CD8-positive, alpha-beta memory T cell (primary cell): ENCODE results near the gene SGMS1. TPM values are rescaled to one million over a fixed set of nuclear protein-coding genes. Genes with fewer than 3 reads are reported as not detected.

Source experiments
- CTCF ChIA-PET: fragments of 350-600 bp; sonication (Branson Sonifier 250); formaldehyde crosslinking; loops from one replicate; lab custom pipeline; 2021; ENCODE audit warnings: antibody characterized with exemption; lab: Charles Lee
- POLR2A ChIA-PET: fragments of 350-600 bp; sonication (Branson Sonifier 250); formaldehyde crosslinking; loops from one replicate; lab custom pipeline; 2021; ENCODE audit warnings: antibody characterized with exemption; lab: Charles Lee
- DNase-seq, 5 donors: peaks; one replicate each; pipeline versions ENCODE4 v3.0.0 to v3.0.0-alpha.2; 2020 to 2022; ENCODE audit warnings: mixed read lengths in 1 of 5
- H3K27ac ChIP-seq: one replicate; pipeline ENCODE4 v1.7.0; 2013; ENCODE audit warnings: low read depth, mild to moderate bottlenecking, low read length, moderate library complexity
- H3K27me3 ChIP-seq: 2 replicates; pipeline ENCODE4 v1.7.0; 2013; ENCODE audit warnings: low read length, mild to moderate bottlenecking; ENCODE audit not compliant: insufficient read depth, poor library complexity, severe bottlenecking
- H3K36me3 ChIP-seq: 2 replicates; pipeline ENCODE4 v1.7.0; 2013; ENCODE audit warnings: mild to moderate bottlenecking, low read length, moderate library complexity; ENCODE audit not compliant: insufficient read depth
- H3K4me1 ChIP-seq: 2 replicates; pipeline ENCODE4 v1.7.0; 2013; ENCODE audit warnings: mild to moderate bottlenecking, low read length, moderate library complexity; ENCODE audit not compliant: insufficient read depth
- H3K4me3 ChIP-seq: 2 replicates; pipeline ENCODE4 v1.7.0; 2013; ENCODE audit warnings: mild to moderate bottlenecking, low read length
- H3K9me3 ChIP-seq: 2 replicates; pipeline ENCODE4 v1.7.0; 2013; ENCODE audit warnings: mild to moderate bottlenecking, low read length
- H3K27ac Mint-ChIP-seq, 8 donors: one replicate each; pipeline ENCODE4 v1.8.0; 2020 to 2021; ENCODE audit warnings: mixed read lengths in 8 of 8, mild to moderate bottlenecking in 6 of 8, inconsistent platforms in 3 of 8, moderate library complexity in 3 of 8
- H3K27me3 Mint-ChIP-seq, 2 donors: one replicate each; pipeline ENCODE4 v1.8.0; 2020 to 2021; ENCODE audit warnings: mixed read lengths in 2 of 2, mild to moderate bottlenecking in 1 of 2, moderate library complexity in 1 of 2
- H3K36me3 Mint-ChIP-seq, 3 donors: one replicate each; pipeline ENCODE4 v1.8.0; 2020 to 2021; ENCODE audit warnings: mixed read lengths in 3 of 3, inconsistent platforms in 1 of 3, mild to moderate bottlenecking in 1 of 3
- H3K4me1 Mint-ChIP-seq, 3 donors: one replicate each; pipeline ENCODE4 v1.8.0; 2020 to 2021; ENCODE audit warnings: mixed read lengths in 3 of 3, inconsistent platforms in 1 of 3, mild to moderate bottlenecking in 1 of 3
- H3K4me3 Mint-ChIP-seq, 7 donors: one replicate each; pipeline ENCODE4 v1.8.0; 2020 to 2021; ENCODE audit warnings: mixed read lengths in 7 of 7, mild to moderate bottlenecking in 6 of 7, moderate library complexity in 4 of 7, inconsistent platforms in 2 of 7
- H3K9me3 Mint-ChIP-seq, 5 donors: one replicate each; pipeline ENCODE4 v1.8.0; 2020 to 2022; ENCODE audit warnings: mixed read lengths in 5 of 5, mild to moderate bottlenecking in 3 of 5, moderate library complexity in 2 of 5, inconsistent platforms in 1 of 5
- polyA plus RNA-seq: library from polyadenylated mRNA; unstranded; fragments of 300-500 nt; fragmentation: Illumina TruSeq; gene quantifications from one replicate; pipeline ENCODE4 v1.2.3, GENCODE V29; 2021
- total RNA-seq, 2 experiments: library from RNA; stranded (reverse); gene quantifications; one replicate each; pipeline ENCODE4 v1.2.3, GENCODE V29; 2021

Gene SGMS1
- total and polyA plus RNA-seq, 3 experiments from 2014 or later = 11.3 to 14.5 (median 13.5) TPM

- Histone ChIP-seq H3K27ac (no peak overlapping the region), H3K27me3 (no peaks in the 10 kb centered on the region), H3K4me1 (peaks cover 50% of the 10 kb centered on the region), H3K4me3 (no peak overlapping the region), H3K36me3 (no peaks in the 10 kb centered on the region), H3K9me3 (no peaks in the 10 kb centered on the region)
- ChIA-PET POLR2A (no interaction called here), CTCF (no interaction called here)
- H3K27ac Mint-ChIP-seq = peak overlapping the region in 6 of 8 donors; percentile 58 to 100 (median 69)
- H3K4me3 Mint-ChIP-seq = peak overlapping the region in 4 of 7 donors; percentile 21 to 73 (median 31)
- no peaks in the 10 kb centered on the region for H3K9me3 Mint-ChIP-seq
- DNase-seq = no peak
- peaks cover 0 to under 1% of the 10 kb centered on the region in 2 donors for H3K27me3 Mint-ChIP-seq
- H3K36me3 Mint-ChIP-seq = peaks cover 0 to 14% (median 0%) of the 10 kb centered on the region in 3 donors
- H3K4me1 Mint-ChIP-seq = peaks cover 53 to 70% (median 68%) of the 10 kb centered on the region in 3 donors
Measured at GRCh38 chr10:50619166-50619565, 4.6 kb downstream of the SGMS1 start.

GRCh38 chr10:50618624-50619023 is 5.1 kb downstream of the SGMS1 start:
- Mint-ChIP-seq H3K27me3 (no peaks in the 10 kb centered on the region), H3K4me1 (peaks cover 55 to 75% (median 73%) of the 10 kb centered on the region in 3 donors), H3K27ac (peak overlapping the region in 4 of 8 donors; percentile 67 to 100 (median 76)), H3K9me3 (no peaks in the 10 kb centered on the region), H3K4me3 (peak overlapping the region in 2 of 7 donors; percentile 21 to 73), H3K36me3 (peaks cover 0 to 11% (median 0%) of the 10 kb centered on the region in 3 donors)
- Histone ChIP-seq H3K27me3 (no peaks in the 10 kb centered on the region), H3K36me3 (no peaks in the 10 kb centered on the region), H3K4me1 (peaks cover 56% of the 10 kb centered on the region), H3K27ac (no peak overlapping the region), H3K4me3 (no peak overlapping the region), H3K9me3 (no peaks in the 10 kb centered on the region)
- ChIA-PET POLR2A (no interaction called here), CTCF (no interaction called here)
- DNase-seq = no peak

- CTCF ChIA-PET = interaction anchor here (1.4 kb wide), 1 partner anchor 11 kb away, joined by 3 read pairs; no protein-coding TSS in a partner anchor
- no peaks in the 10 kb centered on the region for H3K27me3 Mint-ChIP-seq
- no peak overlapping the region for H3K27ac ChIP-seq
- peaks cover 46% of the 10 kb centered on the region for H3K4me1 ChIP-seq
- H3K36me3 ChIP-seq = no peaks in the 10 kb centered on the region
- no peaks in the 10 kb centered on the region for H3K9me3 ChIP-seq
- H3K4me3 Mint-ChIP-seq = no peak overlapping the region
- no peaks in the 10 kb centered on the region for H3K9me3 Mint-ChIP-seq
- peak overlapping the region in 1 of 8 donors; percentile 16 for H3K27ac Mint-ChIP-seq
- peaks cover 0 to 4% (median 2%) of the 10 kb centered on the region in 3 donors for H3K36me3 Mint-ChIP-seq
- POLR2A ChIA-PET = no interaction called here
- H3K4me1 Mint-ChIP-seq = peaks cover 55 to 89% (median 72%) of the 10 kb centered on the region in 3 donors
- H3K27me3 ChIP-seq = no peaks in the 10 kb centered on the region
- H3K4me3 ChIP-seq = no peak overlapping the region
- DNase-seq = no peak
Measured at GRCh38 chr10:50615658-50616057, 8.1 kb downstream of the SGMS1 start.

- no peak for DNase-seq
- peaks cover 35% of the 10 kb centered on the region for H3K4me1 ChIP-seq
Measured at GRCh38 chr10:50614444-50615137, 9.2 kb downstream of the SGMS1 start.

GRCh38 chr10:50613726-50614443 is 9.9 kb downstream of the SGMS1 start:
- no peaks in the 10 kb centered on the region for H3K9me3 Mint-ChIP-seq
- H3K27me3 Mint-ChIP-seq = no peaks in the 10 kb centered on the region
- DNase-seq = no peak
- POLR2A ChIA-PET = interaction anchor here (1.3 kb wide), 1 partner anchor 9 kb away, joined by 3 read pairs; no protein-coding TSS in a partner anchor
- H3K27ac ChIP-seq = no peak overlapping the region
- H3K27me3 ChIP-seq = no peaks in the 10 kb centered on the region
- peak overlapping the region in 3 of 8 donors; percentile 12 to 47 (median 41) for H3K27ac Mint-ChIP-seq
- H3K4me3 Mint-ChIP-seq = no peak overlapping the region
- CTCF ChIA-PET = interaction anchor here (1.2 to 2.5 kb wide), 3 partner anchors 8 to 33 kb away, joined by 3 to 13 read pairs (median 4); no protein-coding TSS in a partner anchor
- no peaks in the 10 kb centered on the region for H3K36me3 ChIP-seq
- H3K36me3 Mint-ChIP-seq = peaks cover 0 to 6% (median 2%) of the 10 kb centered on the region in 3 donors
- H3K4me1 Mint-ChIP-seq = peaks cover 39 to 81% (median 64%) of the 10 kb centered on the region in 3 donors
- no peaks in the 10 kb centered on the region for H3K9me3 ChIP-seq
- H3K4me3 ChIP-seq = no peak overlapping the region
- peaks cover 28% of the 10 kb centered on the region for H3K4me1 ChIP-seq

More at GRCh38 chr10:50614444-50615137, 9.2 kb downstream of the SGMS1 start:
- H3K27ac ChIP-seq = no peak overlapping the region
- POLR2A ChIA-PET = interaction anchor here (1.3 kb wide), 1 partner anchor 9 kb away, joined by 3 read pairs; no protein-coding TSS in a partner anchor
- Mint-ChIP-seq H3K4me1 (peaks cover 46 to 87% (median 70%) of the 10 kb centered on the region in 3 donors), H3K9me3 (no peaks in the 10 kb centered on the region), H3K4me3 (no peak overlapping the region), H3K36me3 (peaks cover 0 to 6% (median 2%) of the 10 kb centered on the region in 3 donors), H3K27me3 (no peaks in the 10 kb centered on the region), H3K27ac (peak overlapping the region in 3 of 8 donors; percentile 6 to 41 (median 12))
- no peaks in the 10 kb centered on the region for H3K9me3 ChIP-seq
- H3K27me3 ChIP-seq = no peaks in the 10 kb centered on the region
- no peak overlapping the region for H3K4me3 ChIP-seq
- CTCF ChIA-PET = interaction anchor here (1.2 kb wide), 1 partner anchor 22 kb away, joined by 4 read pairs; no protein-coding TSS in a partner anchor
- no peaks in the 10 kb centered on the region for H3K36me3 ChIP-seq

GRCh38 chr10:50613150-50613549 is 10.6 kb downstream of the SGMS1 start:
- POLR2A ChIA-PET = interaction anchor here (1.3 kb wide), 1 partner anchor 8 kb away, joined by 3 read pairs; no protein-coding TSS in a partner anchor

GRCh38 chr10:50610368-50610767 is 13.4 kb downstream of the SGMS1 start:
- H3K36me3 Mint-ChIP-seq = peaks cover 0 to 6% (median 3%) of the 10 kb centered on the region in 3 donors
- Histone ChIP-seq H3K27ac (no peak overlapping the region), H3K4me1 (peaks cover 37% of the 10 kb centered on the region), H3K36me3 (no peaks in the 10 kb centered on the region), H3K9me3 (no peaks in the 10 kb centered on the region), H3K27me3 (no peaks in the 10 kb centered on the region), H3K4me3 (no peak overlapping the region)
- no peak overlapping the region for H3K4me3 Mint-ChIP-seq
- no peaks in the 10 kb centered on the region for H3K27me3 Mint-ChIP-seq
- no peak for DNase-seq
- ChIA-PET POLR2A (no interaction called here), CTCF (no interaction called here)
- H3K4me1 Mint-ChIP-seq = peaks cover 54 to 89% (median 75%) of the 10 kb centered on the region in 3 donors
- peak overlapping the region in 1 of 8 donors; percentile 36 for H3K27ac Mint-ChIP-seq
- no peaks in the 10 kb centered on the region for H3K9me3 Mint-ChIP-seq

More at GRCh38 chr10:50613150-50613549, 10.6 kb downstream of the SGMS1 start:
- peak overlapping the region in 2 of 8 donors; percentile 6 to 60 for H3K27ac Mint-ChIP-seq
- H3K27me3 Mint-ChIP-seq = no peaks in the 10 kb centered on the region
- H3K4me1 ChIP-seq = peaks cover 21% of the 10 kb centered on the region
- no peak for DNase-seq
- H3K27ac ChIP-seq = no peak overlapping the region
- H3K9me3 ChIP-seq = no peaks in the 10 kb centered on the region
- no peaks in the 10 kb centered on the region for H3K36me3 ChIP-seq
- peaks cover 0 to 6% (median 2%) of the 10 kb centered on the region in 3 donors for H3K36me3 Mint-ChIP-seq
- no peak overlapping the region for H3K4me3 Mint-ChIP-seq
- no peaks in the 10 kb centered on the region for H3K27me3 ChIP-seq
- H3K4me3 ChIP-seq = no peak overlapping the region
- H3K9me3 Mint-ChIP-seq = no peaks in the 10 kb centered on the region
- peaks cover 36 to 80% (median 64%) of the 10 kb centered on the region in 3 donors for H3K4me1 Mint-ChIP-seq
- CTCF ChIA-PET = interaction anchor here (1.2 to 2.5 kb wide), 3 partner anchors 9 to 50 kb away, joined by 3 to 13 read pairs (median 3); no protein-coding TSS in a partner anchor
